SH-SY5Y (cell line): ENCODE data around the gene JMJD7.

Experiments used
- GATA2 ChIP-seq: IDR thresholded peaks from 2 replicates; pipeline ENCODE4 v1.6.1; 2011; ENCODE audit warnings: mild to moderate bottlenecking, low read depth, low read length
- GATA3 ChIP-seq: IDR thresholded peaks from 2 replicates; pipeline ENCODE4 v1.6.1; 2011; ENCODE audit warnings: low read depth, mild to moderate bottlenecking, low read length, moderate library complexity

DNA sequence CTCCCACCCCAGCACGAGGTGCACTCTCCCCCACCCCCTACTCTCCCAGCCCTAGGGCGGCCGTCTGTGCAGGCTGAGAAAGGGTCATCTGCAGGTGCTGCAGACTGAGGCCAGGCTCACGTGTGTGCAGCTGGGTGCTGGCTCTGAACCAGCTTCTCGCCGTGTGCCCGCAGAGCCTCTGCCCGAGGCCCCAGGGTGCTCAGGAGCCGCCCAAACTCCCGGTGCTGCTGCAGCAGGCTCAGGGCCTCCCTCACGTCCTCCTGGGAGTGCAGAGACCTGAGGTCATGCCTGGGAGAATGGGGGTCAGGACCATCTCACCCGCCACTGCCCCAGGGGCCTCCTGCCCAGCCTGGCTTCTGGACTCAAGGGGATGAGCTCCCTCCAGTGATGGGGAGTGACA is 48.8 kb downstream of the JMJD7 start:
- TF ChIP-seq GATA3 (no peak), GATA2 (no peak)
